HL-60 (cell line): ENCODE results near the gene SOX10.

Experiments used
- DNase-seq, 2 experiments: peaks; one replicate each; pipeline ENCODE4 v3.0.0-alpha.2; 2010 to 2020; ENCODE audit warnings: low read depth in 1 of 2, low spot score in 1 of 2
- H3K27ac ChIP-seq: fragments of 250-450 bp; sonication (Bioruptor Pico); replicated peaks from 2 replicates; pipeline ENCODE4 v1.5.1; 2020; ENCODE audit warnings: mild to moderate bottlenecking, moderate library complexity
- H3K27me3 ChIP-seq: fragments of 250-450 bp; sonication (Bioruptor Pico); 2 replicates; pipeline ENCODE4 v1.5.1; 2021; ENCODE audit warnings: mild to moderate bottlenecking, moderate library complexity; ENCODE audit not compliant: insufficient read depth, poor library complexity, severe bottlenecking
- H3K4me3 ChIP-seq: replicated peaks from 2 replicates; pipeline ENCODE4 v1.5.1; 2011; ENCODE audit warnings: mild to moderate bottlenecking, control low read depth, low read length; ENCODE audit not compliant: insufficient read depth
- GABPA ChIP-seq: IDR thresholded peaks from 2 replicates; pipeline ENCODE4 v1.6.1; 2012; ENCODE audit warnings: low read depth
- POLR2AphosphoS5 ChIP-seq: IDR thresholded peaks from 2 replicates; pipeline ENCODE4 v1.6.1; 2012; ENCODE audit warnings: low read depth
- SPI1 ChIP-seq: IDR thresholded peaks from 2 replicates; pipeline ENCODE4 v1.6.1; 2012; ENCODE audit warnings: low read depth, mild to moderate bottlenecking, borderline replicate concordance
- TF ChIP-seq, protein P1 (sequence below): IDR thresholded peaks from 2 replicates; pipeline ENCODE4 v1.6.1; 2012; ENCODE audit warnings: low read depth; ENCODE audit not compliant: insufficient replicate concordance
- TF ChIP-seq, protein P2 (sequence below): IDR thresholded peaks from one replicate; pipeline ENCODE4 v1.5.1; 2011; ENCODE audit warnings: low read length, control low read depth, inconsistent platforms; ENCODE audit not compliant: insufficient read depth

Gene SOX10

DNA sequence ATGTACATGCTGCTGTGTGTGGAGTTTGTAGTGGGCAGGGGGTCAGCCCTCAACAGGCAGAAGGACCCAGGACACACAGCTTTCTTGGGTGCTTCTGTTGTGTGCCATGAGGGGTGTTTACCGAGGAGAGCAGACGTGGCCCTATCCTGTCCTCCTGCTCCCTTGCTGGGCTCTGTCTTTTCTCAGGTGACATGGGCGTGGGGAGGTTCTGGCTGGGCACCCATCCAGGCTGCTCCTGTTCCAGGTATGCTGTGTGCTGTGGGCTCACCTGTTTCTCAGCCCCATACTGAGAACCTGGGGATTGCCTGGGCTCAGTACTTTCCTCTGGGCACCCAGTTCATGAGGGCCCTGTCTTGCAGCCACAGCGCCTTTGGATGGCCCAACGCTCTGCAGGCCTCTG lies 55.0 kb downstream of the SOX10 start:
- H3K27ac ChIP-seq = no peak overlapping the region
- H3K27me3 ChIP-seq = no peaks in the 10 kb centered on the region
- no peak for DNase-seq
- H3K4me3 ChIP-seq = no peak overlapping the region
- TF ChIP-seq GABPA (no peak), SPI1 (no peak), POLR2AphosphoS5 (no peak)
- TF ChIP-seq, protein P1, sequence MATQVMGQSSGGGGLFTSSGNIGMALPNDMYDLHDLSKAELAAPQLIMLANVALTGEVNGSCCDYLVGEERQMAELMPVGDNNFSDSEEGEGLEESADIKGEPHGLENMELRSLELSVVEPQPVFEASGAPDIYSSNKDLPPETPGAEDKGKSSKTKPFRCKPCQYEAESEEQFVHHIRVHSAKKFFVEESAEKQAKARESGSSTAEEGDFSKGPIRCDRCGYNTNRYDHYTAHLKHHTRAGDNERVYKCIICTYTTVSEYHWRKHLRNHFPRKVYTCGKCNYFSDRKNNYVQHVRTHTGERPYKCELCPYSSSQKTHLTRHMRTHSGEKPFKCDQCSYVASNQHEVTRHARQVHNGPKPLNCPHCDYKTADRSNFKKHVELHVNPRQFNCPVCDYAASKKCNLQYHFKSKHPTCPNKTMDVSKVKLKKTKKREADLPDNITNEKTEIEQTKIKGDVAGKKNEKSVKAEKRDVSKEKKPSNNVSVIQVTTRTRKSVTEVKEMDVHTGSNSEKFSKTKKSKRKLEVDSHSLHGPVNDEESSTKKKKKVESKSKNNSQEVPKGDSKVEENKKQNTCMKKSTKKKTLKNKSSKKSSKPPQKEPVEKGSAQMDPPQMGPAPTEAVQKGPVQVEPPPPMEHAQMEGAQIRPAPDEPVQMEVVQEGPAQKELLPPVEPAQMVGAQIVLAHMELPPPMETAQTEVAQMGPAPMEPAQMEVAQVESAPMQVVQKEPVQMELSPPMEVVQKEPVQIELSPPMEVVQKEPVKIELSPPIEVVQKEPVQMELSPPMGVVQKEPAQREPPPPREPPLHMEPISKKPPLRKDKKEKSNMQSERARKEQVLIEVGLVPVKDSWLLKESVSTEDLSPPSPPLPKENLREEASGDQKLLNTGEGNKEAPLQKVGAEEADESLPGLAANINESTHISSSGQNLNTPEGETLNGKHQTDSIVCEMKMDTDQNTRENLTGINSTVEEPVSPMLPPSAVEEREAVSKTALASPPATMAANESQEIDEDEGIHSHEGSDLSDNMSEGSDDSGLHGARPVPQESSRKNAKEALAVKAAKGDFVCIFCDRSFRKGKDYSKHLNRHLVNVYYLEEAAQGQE = no peak
- TF ChIP-seq, protein P2, sequence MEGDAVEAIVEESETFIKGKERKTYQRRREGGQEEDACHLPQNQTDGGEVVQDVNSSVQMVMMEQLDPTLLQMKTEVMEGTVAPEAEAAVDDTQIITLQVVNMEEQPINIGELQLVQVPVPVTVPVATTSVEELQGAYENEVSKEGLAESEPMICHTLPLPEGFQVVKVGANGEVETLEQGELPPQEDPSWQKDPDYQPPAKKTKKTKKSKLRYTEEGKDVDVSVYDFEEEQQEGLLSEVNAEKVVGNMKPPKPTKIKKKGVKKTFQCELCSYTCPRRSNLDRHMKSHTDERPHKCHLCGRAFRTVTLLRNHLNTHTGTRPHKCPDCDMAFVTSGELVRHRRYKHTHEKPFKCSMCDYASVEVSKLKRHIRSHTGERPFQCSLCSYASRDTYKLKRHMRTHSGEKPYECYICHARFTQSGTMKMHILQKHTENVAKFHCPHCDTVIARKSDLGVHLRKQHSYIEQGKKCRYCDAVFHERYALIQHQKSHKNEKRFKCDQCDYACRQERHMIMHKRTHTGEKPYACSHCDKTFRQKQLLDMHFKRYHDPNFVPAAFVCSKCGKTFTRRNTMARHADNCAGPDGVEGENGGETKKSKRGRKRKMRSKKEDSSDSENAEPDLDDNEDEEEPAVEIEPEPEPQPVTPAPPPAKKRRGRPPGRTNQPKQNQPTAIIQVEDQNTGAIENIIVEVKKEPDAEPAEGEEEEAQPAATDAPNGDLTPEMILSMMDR = no peak

DNA sequence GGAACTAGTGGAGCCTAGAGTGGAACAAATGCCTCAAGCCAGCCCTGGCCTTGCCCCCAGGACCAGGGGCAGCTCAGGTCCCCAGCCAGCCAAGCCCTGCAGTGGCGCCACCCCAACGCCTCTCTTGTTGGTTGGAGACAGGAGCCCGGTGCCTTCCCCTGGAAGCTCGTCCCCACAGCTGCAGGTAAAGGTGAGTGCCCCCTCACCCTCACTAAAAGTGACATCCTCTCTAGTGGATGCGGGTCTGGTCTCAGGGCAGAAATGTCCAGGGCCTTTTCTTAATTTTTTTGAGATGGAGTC lies 56.8 kb downstream of the SOX10 start:
- Histone ChIP-seq H3K27ac (no peak overlapping the region), H3K27me3 (no peaks in the 10 kb centered on the region), H3K4me3 (no peak overlapping the region)
- DNase-seq = no peak
- TF ChIP-seq, protein P1 = no peak
- TF ChIP-seq SPI1 = no peak

DNA sequence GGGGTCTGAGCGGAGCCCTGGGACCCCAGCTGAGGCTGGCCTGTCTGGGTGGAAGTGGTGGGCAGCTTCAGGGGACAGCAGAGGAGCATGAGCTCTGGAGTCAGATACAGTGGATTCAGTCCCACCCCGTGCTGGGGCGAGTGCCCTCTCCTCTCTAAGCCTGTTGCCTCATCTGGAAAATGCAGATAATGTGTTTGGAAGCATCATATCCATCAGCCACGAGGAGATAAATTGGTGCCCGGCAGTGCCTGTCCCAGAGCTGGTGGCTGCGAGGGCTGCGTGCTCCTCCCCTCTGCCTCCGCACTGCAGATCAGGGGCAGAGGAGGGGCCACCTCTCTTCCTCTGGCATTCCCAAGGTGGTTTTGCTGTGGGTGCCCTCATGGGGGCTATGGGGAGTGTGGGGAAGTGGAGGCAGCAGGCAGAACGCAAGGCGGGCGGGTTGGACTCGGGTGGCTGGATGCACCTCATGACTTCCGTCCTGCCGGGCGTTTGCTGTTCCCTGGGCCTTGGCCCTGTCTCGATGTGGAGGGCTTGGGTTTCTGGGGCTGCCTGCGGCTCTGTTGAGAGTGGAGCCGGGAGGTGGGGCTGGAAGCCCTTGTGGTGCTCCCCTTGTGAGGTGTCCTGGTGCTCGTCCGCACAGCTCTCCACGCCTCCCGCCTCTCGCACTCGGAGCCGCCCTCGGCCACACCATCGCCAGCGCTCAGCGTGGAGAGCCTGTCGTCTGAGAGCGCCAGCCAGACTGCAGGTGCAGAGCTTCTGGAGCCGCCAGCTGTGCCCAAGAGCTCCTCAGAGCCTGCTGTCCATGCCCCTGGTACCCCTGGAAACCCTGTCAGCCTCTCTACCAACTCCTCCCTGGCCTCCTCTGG lies 57.4 kb downstream of the SOX10 start:
- Histone ChIP-seq H3K4me3 (no peak overlapping the region), H3K27me3 (no peaks in the 10 kb centered on the region), H3K27ac (no peak overlapping the region)
- no peak for DNase-seq
- no peak for TF ChIP-seq POLR2AphosphoS5
- TF ChIP-seq, protein P2 = no peak
- no peak for TF ChIP-seq SPI1
- TF ChIP-seq, protein P1 = no peak
- no peak for TF ChIP-seq GABPA
